Fibroblast of pulmonary artery (primary cell): ENCODE data around the gene INSRR.
A peak's percentile ranks its signal among the peaks of the same experiment; 100 is the strongest.

Experiments
- DNase-seq: peaks from one replicate; pipeline ENCODE4 v3.0.0-alpha.2; 2010; ENCODE audit warnings: low read depth
- H3K4me3 ChIP-seq: replicated peaks from 2 replicates; pipeline ENCODE4 v1.5.1; 2011; ENCODE audit warnings: low read depth, mild to moderate bottlenecking, control low read depth, low read length, moderate library complexity
- TF ChIP-seq, protein P1 (sequence below): IDR thresholded peaks from 2 replicates; pipeline ENCODE4 v1.5.1; 2011; ENCODE audit warnings: mild to moderate bottlenecking, control low read depth, low read length, inconsistent platforms; ENCODE audit errors: missing control alignments

Gene INSRR

DNA sequence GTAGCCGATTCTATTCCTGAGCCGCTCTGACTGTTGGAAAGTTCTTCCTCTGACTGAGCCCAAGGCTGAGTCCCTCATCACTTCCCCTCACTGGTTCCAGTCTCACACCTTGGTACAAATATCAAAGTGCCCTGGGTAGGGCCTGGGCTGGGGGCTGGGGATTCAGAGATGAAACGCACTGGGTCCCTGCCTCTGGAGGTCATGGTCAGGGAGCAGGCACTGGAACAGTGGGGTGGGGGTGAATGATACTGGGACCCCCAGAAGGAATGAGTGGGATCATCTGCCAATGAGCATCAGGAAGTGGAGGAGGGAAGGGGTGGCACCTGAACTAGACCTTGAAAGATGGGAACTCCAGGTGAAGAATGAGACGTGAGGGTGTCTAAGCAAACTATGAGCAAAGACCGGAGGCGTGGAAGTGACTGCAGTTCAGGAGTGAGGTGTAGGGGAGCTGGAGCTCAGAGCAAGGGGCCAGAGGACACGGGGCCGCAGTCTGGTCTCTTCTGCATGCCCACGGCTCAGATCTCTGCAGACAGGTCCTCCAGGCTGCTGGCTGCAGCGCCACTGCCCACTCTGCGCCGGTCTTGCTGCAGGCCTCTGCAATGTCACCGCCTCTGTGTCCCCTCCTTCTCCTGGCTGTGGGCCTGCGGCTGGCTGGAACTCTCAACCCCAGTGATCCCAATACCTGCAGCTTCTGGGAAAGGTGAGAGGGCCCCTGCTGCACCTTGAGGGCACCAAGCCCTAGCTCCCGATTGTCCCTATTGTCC lies 44.6 kb upstream of the INSRR start:
- no peak for DNase-seq
- TF ChIP-seq, protein P1, sequence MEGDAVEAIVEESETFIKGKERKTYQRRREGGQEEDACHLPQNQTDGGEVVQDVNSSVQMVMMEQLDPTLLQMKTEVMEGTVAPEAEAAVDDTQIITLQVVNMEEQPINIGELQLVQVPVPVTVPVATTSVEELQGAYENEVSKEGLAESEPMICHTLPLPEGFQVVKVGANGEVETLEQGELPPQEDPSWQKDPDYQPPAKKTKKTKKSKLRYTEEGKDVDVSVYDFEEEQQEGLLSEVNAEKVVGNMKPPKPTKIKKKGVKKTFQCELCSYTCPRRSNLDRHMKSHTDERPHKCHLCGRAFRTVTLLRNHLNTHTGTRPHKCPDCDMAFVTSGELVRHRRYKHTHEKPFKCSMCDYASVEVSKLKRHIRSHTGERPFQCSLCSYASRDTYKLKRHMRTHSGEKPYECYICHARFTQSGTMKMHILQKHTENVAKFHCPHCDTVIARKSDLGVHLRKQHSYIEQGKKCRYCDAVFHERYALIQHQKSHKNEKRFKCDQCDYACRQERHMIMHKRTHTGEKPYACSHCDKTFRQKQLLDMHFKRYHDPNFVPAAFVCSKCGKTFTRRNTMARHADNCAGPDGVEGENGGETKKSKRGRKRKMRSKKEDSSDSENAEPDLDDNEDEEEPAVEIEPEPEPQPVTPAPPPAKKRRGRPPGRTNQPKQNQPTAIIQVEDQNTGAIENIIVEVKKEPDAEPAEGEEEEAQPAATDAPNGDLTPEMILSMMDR: no peak
- no peak overlapping the region for H3K4me3 ChIP-seq

DNA sequence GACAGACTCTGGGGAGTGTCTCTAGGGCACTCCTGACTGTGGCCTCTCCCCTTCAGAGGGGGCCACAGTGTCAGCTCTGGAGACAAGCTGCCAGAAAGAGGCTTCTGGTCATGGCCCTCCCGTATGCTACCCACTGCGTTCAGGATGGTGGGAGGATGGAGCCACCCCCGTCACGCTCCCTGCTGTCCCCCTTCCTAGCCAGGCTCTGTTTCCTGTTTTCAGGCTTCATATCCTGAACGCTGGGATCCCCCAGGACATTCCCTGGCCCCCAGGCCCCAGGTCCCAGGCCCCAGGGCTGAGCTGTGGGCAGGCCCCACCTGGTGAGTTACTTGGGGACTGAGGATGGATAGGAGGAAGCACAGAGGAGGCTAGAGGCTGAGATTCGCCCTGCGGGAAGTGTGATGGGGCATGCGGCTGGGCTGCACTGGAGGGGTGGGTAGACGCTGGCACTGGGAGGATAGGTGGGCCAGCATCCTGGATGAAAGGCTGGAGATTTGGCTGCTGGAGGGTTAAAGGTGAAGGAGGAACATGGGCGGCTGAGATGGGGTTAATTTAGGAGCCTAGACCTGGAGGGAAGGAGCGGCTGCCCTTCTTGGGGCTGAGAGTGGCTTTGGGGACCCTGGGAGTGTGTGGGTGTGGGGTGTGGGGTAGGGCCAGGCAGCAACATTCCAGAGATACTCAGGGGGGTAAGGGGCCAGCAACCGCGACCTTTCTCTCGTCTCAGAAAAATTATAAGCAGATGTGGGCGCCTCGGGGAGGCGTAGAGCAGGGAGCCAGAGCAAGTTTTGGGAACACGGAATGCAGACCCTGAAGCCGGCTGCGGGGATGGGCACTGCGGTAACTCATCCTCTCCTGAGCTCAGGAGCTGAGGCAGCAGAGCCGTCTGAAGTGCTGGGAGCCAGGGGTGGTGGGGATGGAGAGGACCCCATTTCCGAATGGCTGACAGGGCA lies 43.3 kb upstream of the INSRR start:
- TF ChIP-seq, protein P1: no peak
- no peak overlapping the region for H3K4me3 ChIP-seq
- no peak for DNase-seq

DNA sequence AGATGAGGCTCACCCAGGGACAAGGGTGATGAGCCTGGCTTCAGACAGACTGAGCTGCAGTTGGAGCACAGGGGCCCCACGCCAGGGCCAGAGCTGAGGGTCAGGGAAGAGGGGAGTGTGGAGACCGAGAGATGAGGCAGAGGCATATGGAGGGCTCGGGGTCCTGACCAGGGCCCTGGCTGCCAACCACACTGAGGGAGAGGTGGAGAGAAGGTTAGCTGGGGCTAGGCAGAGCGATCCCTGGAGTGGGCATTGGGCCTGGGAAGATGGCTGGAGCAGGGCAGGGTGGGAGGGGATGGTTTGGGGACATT lies 42.6 kb upstream of the INSRR start:
- no peak overlapping the region for H3K4me3 ChIP-seq
- no peak for DNase-seq
- TF ChIP-seq, protein P1: no peak

DNA sequence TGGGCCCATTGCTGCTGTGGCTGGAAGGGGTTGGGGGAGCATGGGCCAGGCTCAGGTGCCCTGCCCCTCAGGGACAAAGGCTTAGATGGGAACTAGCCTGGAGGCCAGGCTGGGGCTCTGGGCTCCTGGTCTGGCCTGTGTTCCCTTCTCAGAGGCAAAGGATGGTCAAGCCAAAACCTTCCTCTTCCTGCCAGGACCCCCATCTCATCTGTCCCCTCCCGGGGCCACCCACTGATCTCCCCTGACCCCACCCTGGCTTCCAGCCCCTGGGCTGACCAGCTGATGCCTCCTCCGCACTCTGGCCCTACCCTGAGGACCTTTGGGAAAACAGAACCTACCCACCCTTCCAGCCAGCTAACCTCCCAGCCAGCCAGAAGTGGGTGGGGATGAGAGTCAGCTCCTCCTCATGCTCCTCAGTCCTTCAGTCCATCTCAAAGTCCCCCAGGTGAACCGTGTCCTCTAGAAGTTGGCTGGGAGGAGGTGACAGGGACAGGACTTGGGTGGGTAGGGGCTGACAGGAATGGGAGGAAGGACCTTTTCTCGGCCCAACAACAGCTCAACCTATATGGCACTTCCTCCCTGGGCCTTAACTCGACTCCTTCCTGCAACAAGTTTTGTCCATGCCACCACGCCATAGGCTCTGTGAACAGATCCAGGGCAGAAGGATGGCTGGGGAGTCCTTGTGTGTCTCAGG lies 42.1 kb upstream of the INSRR start:
- H3K4me3 ChIP-seq: no peak overlapping the region
- DNase-seq: no peak
- TF ChIP-seq, protein P1: no peak

DNA sequence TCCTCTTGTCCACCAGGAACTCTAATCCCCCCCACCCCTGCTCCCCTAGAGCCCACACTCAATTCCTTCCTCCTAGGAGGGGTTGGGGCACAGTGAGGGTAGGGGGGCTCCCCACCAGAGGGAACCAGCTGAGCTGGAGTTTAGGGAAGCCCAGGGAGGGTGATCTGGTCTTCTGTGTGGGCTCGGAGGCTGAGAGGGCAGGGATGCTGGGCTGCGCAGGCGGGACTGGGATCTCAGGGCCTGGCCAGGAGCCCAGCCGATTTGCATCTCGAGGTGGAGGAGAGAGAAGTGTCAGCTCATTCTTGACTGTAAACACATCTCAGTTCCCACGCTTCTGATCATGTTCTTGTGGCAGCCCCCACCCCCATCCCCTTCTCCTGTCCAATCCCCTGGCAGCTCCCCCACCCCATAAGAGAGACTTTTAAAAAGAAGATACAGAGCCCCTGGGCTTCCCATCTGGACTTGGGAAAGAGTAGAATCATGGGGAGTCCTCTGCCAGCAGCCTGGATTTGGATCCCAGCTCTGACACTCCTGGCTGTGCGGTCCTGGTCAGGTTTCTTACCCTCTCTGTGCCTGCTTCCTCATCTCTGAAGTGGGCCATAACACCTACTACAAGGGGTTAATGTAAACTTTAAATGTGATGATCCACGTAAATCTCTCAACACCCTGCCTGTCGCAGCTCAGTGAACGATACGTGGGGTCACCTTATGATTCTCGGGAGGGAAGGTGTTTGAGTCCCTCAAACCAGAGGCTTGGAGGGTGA lies 41.2 kb upstream of the INSRR start:
- H3K4me3 ChIP-seq: no peak overlapping the region
- DNase-seq: peak; percentile 63
- TF ChIP-seq, protein P1: no peak

DNA sequence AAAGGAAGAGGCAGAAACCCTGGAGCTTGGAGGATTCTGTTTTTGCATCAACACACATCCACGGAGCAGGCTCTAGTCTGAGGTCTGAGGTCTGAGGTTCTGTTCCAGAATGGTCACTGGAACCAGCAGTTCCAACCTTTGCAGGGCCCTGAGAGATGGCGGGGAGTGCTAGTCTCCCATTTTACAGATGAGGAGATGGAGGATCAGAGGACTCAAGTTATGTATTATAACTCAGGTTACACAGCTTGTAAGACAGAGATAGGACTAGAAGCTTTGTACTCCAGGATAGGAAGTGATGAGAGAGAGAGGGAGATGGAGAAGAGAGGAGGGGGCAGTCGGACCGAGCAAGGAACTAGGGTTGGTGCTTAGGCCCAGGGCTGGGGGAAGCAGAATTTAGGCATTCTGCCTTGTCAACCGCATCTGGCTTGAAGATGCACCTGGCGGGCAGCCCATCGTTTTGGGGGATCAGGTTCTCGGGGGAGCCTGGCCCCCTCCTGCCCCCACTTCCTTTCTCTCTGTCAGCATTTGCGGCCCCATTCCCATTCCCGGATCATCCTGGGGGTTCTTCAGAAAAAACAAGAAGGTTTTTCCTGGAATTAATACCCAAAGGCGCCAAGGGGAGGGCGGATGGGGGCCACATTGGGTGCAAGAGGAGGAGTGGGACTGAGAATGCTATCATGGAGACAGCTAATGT lies 40.2 kb upstream of the INSRR start:
- H3K4me3 ChIP-seq: no peak overlapping the region
- TF ChIP-seq, protein P1: no peak
- no peak for DNase-seq
